ENCODE measurements around the gene PPP3CA. TPM values are rescaled to one million over a fixed set of nuclear protein-coding genes. Genes with fewer than 3 reads are reported as not detected.

PPP3CA gene
- total RNA-seq, 1 experiment from 2014 or later, result 33.8 TPM

GRCh38 chr4:101152521-101152920 is 194.8 kb downstream of the PPP3CA start:
- H3K27ac Mint-ChIP-seq (ENCODE audit: unreplicated experiment), result no peak overlapping the region
- BruUV-seq (replicated peaks), result no TSS peak
- intact Hi-C loops (cut with micrococcal nuclease; ENCODE audit: unreplicated experiment), result no loop called here

GRCh38 chr4:101148551-101148950 is 198.8 kb downstream of the PPP3CA start:
- no TSS peak for BruUV-seq (replicated peaks)
- H3K36me3 Mint-ChIP-seq (ENCODE audit: insufficient read depth, unreplicated experiment), result peaks cover 6% of the 10 kb centered on the region
- H3K9me3 Mint-ChIP-seq (ENCODE audit: unreplicated experiment), result no peaks in the 10 kb centered on the region
- ChIA-PET POLR2A (no interaction called here), CTCF (no interaction called here)
- Histone ChIP-seq H3K4me3 (ENCODE audit: low read depth, low read length) (no peak overlapping the region), H3K9me3 (no peaks in the 10 kb centered on the region), H3K36me3 (ENCODE audit: control insufficient read depth, insufficient read depth, low read length) (no peaks in the 10 kb centered on the region), H3K4me1 (no peaks in the 10 kb centered on the region), H3K27me3 (replicated peaks; ENCODE audit: control insufficient read depth, insufficient read depth, low read length) (no peaks in the 10 kb centered on the region)
- H3K27ac Mint-ChIP-seq (ENCODE audit: unreplicated experiment), result no peak overlapping the region
- TF ChIP-seq CTCF (IDR thresholded peaks at IDR 0.05; ENCODE audit: insufficient read depth in 1 of 2, low read depth in 1 of 2, low read length in 1 of 2, severe bottlenecking in 1 of 2, unreplicated experiment in 1 of 2), result no peak
- H3K4me1 Mint-ChIP-seq (ENCODE audit: low read depth, unreplicated experiment), result peaks cover 9% of the 10 kb centered on the region
- no peak overlapping the region for H3K4me3 Mint-ChIP-seq (ENCODE audit: unreplicated experiment)
- intact Hi-C loops (cut with micrococcal nuclease; ENCODE audit: unreplicated experiment), result no loop called here
- H3K27me3 Mint-ChIP-seq (ENCODE audit: insufficient read depth, unreplicated experiment), result no peaks in the 10 kb centered on the region
- DNase-seq, result no peak

More at GRCh38 chr4:101152521-101152920, 194.8 kb downstream of the PPP3CA start:
- ChIA-PET POLR2A (no interaction called here), CTCF (no interaction called here)
- no peak overlapping the region for H3K4me3 ChIP-seq (ENCODE audit: low read depth, low read length)
- TF ChIP-seq CTCF (IDR thresholded peaks at IDR 0.05; ENCODE audit: insufficient read depth in 1 of 2, low read depth in 1 of 2, low read length in 1 of 2, severe bottlenecking in 1 of 2, unreplicated experiment in 1 of 2), result no peak
- H3K4me1 ChIP-seq, result no peaks in the 10 kb centered on the region; the same call in 1 of the 2 replicates
- H3K27me3 Mint-ChIP-seq (ENCODE audit: insufficient read depth, unreplicated experiment), result no peaks in the 10 kb centered on the region
- H3K9me3 ChIP-seq, result no peaks in the 10 kb centered on the region
- no peaks in the 10 kb centered on the region for H3K9me3 Mint-ChIP-seq (ENCODE audit: unreplicated experiment)
- no peaks in the 10 kb centered on the region for H3K27me3 ChIP-seq (replicated peaks; ENCODE audit: control insufficient read depth, insufficient read depth, low read length)
- no peaks in the 10 kb centered on the region for H3K36me3 ChIP-seq (ENCODE audit: control insufficient read depth, insufficient read depth, low read length)
- DNase-seq, result no peak
- peaks cover 6% of the 10 kb centered on the region for H3K36me3 Mint-ChIP-seq (ENCODE audit: insufficient read depth, unreplicated experiment)
- H3K4me3 Mint-ChIP-seq (ENCODE audit: unreplicated experiment), result no peak overlapping the region
- peaks cover 9% of the 10 kb centered on the region for H3K4me1 Mint-ChIP-seq (ENCODE audit: low read depth, unreplicated experiment)

- Histone ChIP-seq H3K4me1 (no peaks in the 10 kb centered on the region), H3K9me3 (no peaks in the 10 kb centered on the region), H3K4me3 (ENCODE audit: low read depth, low read length) (no peak overlapping the region), H3K36me3 (ENCODE audit: control insufficient read depth, insufficient read depth, low read length) (no peaks in the 10 kb centered on the region), H3K27me3 (replicated peaks; ENCODE audit: control insufficient read depth, insufficient read depth, low read length) (no peaks in the 10 kb centered on the region)
- H3K27me3 Mint-ChIP-seq (ENCODE audit: insufficient read depth, unreplicated experiment), result no peaks in the 10 kb centered on the region
- ChIA-PET POLR2A (no interaction called here), CTCF (no interaction called here)
- TF ChIP-seq CTCF (IDR thresholded peaks at IDR 0.05; ENCODE audit: insufficient read depth in 1 of 2, low read depth in 1 of 2, low read length in 1 of 2, severe bottlenecking in 1 of 2, unreplicated experiment in 1 of 2), result no peak
- intact Hi-C loops (cut with micrococcal nuclease; ENCODE audit: unreplicated experiment), result no loop called here
- no peaks in the 10 kb centered on the region for H3K4me1 Mint-ChIP-seq (ENCODE audit: low read depth, unreplicated experiment)
- DNase-seq, result no peak
- no peaks in the 10 kb centered on the region for H3K9me3 Mint-ChIP-seq (ENCODE audit: unreplicated experiment)
- no peak overlapping the region for H3K4me3 Mint-ChIP-seq (ENCODE audit: unreplicated experiment)
- no peaks in the 10 kb centered on the region for H3K36me3 Mint-ChIP-seq (ENCODE audit: insufficient read depth, unreplicated experiment)
- no TSS peak for BruUV-seq (replicated peaks)
- no peak overlapping the region for H3K27ac Mint-ChIP-seq (ENCODE audit: unreplicated experiment)
These were observed 200.0 kb downstream of the PPP3CA start for GRCh38 chr4:101147283-101147682.
